GM12878 (cell line): ENCODE results near the gene RASSF4. TPM values are rescaled to one million over a fixed set of nuclear protein-coding genes. Genes with fewer than 3 reads are reported as not detected.
A peak's percentile ranks its signal among the peaks of the same experiment; 100 is the strongest.

ENCODE experiments used
- ATF7 ChIP-seq: fragments of 450-650 bp; IDR thresholded peaks from 2 replicates; pipeline ENCODE4 v1.6.1; 2016; ENCODE audit warnings: low read depth, mild to moderate bottlenecking
- DPF2 ChIP-seq: fragments of 450-650 bp; IDR thresholded peaks from 2 replicates; pipeline ENCODE4 v1.6.1; 2017; ENCODE audit warnings: mild to moderate bottlenecking
- IKZF1 ChIP-seq: fragments of 450-650 bp; conservative IDR thresholded peaks from 2 replicates; pipeline ENCODE4 v1.6.1; 2017; ENCODE audit warnings: antibody characterized with exemption, mild to moderate bottlenecking
- MLLT1 ChIP-seq: fragments of 450-650 bp; IDR thresholded peaks from 2 replicates; pipeline ENCODE4 v1.6.1; 2016; ENCODE audit warnings: mild to moderate bottlenecking
- NFYB ChIP-seq: IDR thresholded peaks from 2 replicates; pipeline ENCODE4 v1.6.1; 2011; ENCODE audit warnings: low read depth, mild to moderate bottlenecking, low read length, improper control_type of control experiment, moderate library complexity; ENCODE audit not compliant: insufficient read depth
- NR2C1 ChIP-seq: fragments of 450-650 bp; IDR thresholded peaks from 2 replicates; pipeline ENCODE4 v1.6.1; 2017; ENCODE audit warnings: antibody characterized with exemption, mild to moderate bottlenecking, moderate library complexity
- NR2F1 ChIP-seq: fragments of 450-650 bp; conservative IDR thresholded peaks from 2 replicates; pipeline ENCODE4 v1.6.1; 2017; ENCODE audit warnings: mild to moderate bottlenecking
- PAX8 ChIP-seq: fragments of 450-650 bp; IDR thresholded peaks from 2 replicates; pipeline ENCODE4 v1.6.1; 2017; ENCODE audit warnings: mild to moderate bottlenecking, moderate library complexity
- SKIL ChIP-seq: fragments of 450-650 bp; IDR thresholded peaks from 2 replicates; pipeline ENCODE4 v1.6.1; 2017; ENCODE audit warnings: mild to moderate bottlenecking, low read depth, inconsistent platforms; ENCODE audit not compliant: poor library complexity, severe bottlenecking
- SMARCA5 ChIP-seq: fragments of 450-650 bp; IDR thresholded peaks from 2 replicates; pipeline ENCODE4 v1.6.1; 2017; ENCODE audit warnings: mild to moderate bottlenecking
- SUPT20H ChIP-seq: IDR thresholded peaks from 2 replicates; pipeline ENCODE4 v1.6.1; 2011; ENCODE audit warnings: low read depth, mild to moderate bottlenecking, low read length, moderate library complexity, borderline replicate concordance; ENCODE audit not compliant: control insufficient read depth
- ZBED1 ChIP-seq: IDR thresholded peaks from 2 replicates; pipeline ENCODE4 v1.6.1; 2016; ENCODE audit warnings: borderline replicate concordance
- polyA plus RNA-seq, 11 experiments: library from polyadenylated mRNA; depleted of rRNA in 4 of 11; unstranded in 6 of 11; stranded (reverse) in 5 of 11; fragments of >200 nt; fragmentation: Nextera tagmentation in 4 of 11; fragmentation: Illumina TruSeq in 1 of 11; extraction: Ambion mirVana in 4 of 11; extraction: Trizol in 1 of 11; gene quantifications; 1 replicate in 1 of 11; 2 replicates in 10 of 11; pipeline versions ENCODE4 v1.2.1 to v1.2.3, GENCODE V29; 2011 to 2016; ENCODE audit warnings: inconsistent platforms in 2 of 11, missing spikeins in 2 of 11, low read depth in 1 of 11
- total RNA-seq, 4 experiments: library from RNA; depleted of rRNA in 3 of 4; stranded (reverse); fragments of >200 nt in 3 of 4; fragmentation: Illumina TruSeq in 1 of 4; extraction: Trizol in 1 of 4; gene quantifications; 2 replicates each; pipeline versions ENCODE4 v1.2.1 to v1.2.3, GENCODE V29; 2013 to 2021
- TF ChIP-seq, protein P1 (sequence below): fragments of 150-350 bp; IDR thresholded peaks from 2 replicates; pipeline ENCODE4 v1.6.1; 2014; ENCODE audit warnings: mild to moderate bottlenecking, low read depth, low read length
- TF ChIP-seq, protein P2 (sequence below): IDR thresholded peaks from 2 replicates; pipeline ENCODE4 v1.6.1; 2012; ENCODE audit warnings: low read length, inconsistent platforms
- TF ChIP-seq, protein P3 (sequence below): fragments of 450-650 bp; IDR thresholded peaks from 2 replicates; pipeline ENCODE4 v1.6.1; 2017; ENCODE audit warnings: low read depth, mild to moderate bottlenecking, moderate library complexity
- TF ChIP-seq, protein P4 (sequence below): fragments of 450-650 bp; IDR thresholded peaks from 2 replicates; pipeline ENCODE4 v1.6.1; 2018; ENCODE audit warnings: mild to moderate bottlenecking, low read depth, moderate library complexity; ENCODE audit not compliant: partially characterized antibody
- TF ChIP-seq, protein P5 (sequence below): fragments of 450-650 bp; IDR thresholded peaks from 2 replicates; pipeline ENCODE4 v1.6.1; 2017; ENCODE audit warnings: borderline replicate concordance

The RASSF4 gene
- total and polyA plus RNA-seq, 10 of the 15 experiments (the other 5 are each of a cell fraction or from before 2014, with no cell fraction given): 3.7 to 71.1 (median 16.8) TPM

- TF ChIP-seq SKIL (peak; percentile 32), PAX8 (no peak), NFYB (no peak), NR2C1 (no peak), SMARCA5 (no peak), ATF7 (0 out of 2 replicates have a peak, but pooled peaks have one; percentile 18), MLLT1 (no peak), SUPT20H (no peak), ZBED1 (no peak), DPF2 (no peak), IKZF1 (no peak), NR2F1 (no peak)
- TF ChIP-seq, protein P1, sequence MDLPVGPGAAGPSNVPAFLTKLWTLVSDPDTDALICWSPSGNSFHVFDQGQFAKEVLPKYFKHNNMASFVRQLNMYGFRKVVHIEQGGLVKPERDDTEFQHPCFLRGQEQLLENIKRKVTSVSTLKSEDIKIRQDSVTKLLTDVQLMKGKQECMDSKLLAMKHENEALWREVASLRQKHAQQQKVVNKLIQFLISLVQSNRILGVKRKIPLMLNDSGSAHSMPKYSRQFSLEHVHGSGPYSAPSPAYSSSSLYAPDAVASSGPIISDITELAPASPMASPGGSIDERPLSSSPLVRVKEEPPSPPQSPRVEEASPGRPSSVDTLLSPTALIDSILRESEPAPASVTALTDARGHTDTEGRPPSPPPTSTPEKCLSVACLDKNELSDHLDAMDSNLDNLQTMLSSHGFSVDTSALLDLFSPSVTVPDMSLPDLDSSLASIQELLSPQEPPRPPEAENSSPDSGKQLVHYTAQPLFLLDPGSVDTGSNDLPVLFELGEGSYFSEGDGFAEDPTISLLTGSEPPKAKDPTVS: no peak
- TF ChIP-seq, protein P2, sequence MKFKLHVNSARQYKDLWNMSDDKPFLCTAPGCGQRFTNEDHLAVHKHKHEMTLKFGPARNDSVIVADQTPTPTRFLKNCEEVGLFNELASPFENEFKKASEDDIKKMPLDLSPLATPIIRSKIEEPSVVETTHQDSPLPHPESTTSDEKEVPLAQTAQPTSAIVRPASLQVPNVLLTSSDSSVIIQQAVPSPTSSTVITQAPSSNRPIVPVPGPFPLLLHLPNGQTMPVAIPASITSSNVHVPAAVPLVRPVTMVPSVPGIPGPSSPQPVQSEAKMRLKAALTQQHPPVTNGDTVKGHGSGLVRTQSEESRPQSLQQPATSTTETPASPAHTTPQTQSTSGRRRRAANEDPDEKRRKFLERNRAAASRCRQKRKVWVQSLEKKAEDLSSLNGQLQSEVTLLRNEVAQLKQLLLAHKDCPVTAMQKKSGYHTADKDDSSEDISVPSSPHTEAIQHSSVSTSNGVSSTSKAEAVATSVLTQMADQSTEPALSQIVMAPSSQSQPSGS: no peak
- TF ChIP-seq, protein P3, sequence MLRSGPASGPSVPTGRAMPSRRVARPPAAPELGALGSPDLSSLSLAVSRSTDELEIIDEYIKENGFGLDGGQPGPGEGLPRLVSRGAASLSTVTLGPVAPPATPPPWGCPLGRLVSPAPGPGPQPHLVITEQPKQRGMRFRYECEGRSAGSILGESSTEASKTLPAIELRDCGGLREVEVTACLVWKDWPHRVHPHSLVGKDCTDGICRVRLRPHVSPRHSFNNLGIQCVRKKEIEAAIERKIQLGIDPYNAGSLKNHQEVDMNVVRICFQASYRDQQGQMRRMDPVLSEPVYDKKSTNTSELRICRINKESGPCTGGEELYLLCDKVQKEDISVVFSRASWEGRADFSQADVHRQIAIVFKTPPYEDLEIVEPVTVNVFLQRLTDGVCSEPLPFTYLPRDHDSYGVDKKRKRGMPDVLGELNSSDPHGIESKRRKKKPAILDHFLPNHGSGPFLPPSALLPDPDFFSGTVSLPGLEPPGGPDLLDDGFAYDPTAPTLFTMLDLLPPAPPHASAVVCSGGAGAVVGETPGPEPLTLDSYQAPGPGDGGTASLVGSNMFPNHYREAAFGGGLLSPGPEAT: peak; percentile 61; the same call in 1 of the 2 replicates
- TF ChIP-seq, protein P4, sequence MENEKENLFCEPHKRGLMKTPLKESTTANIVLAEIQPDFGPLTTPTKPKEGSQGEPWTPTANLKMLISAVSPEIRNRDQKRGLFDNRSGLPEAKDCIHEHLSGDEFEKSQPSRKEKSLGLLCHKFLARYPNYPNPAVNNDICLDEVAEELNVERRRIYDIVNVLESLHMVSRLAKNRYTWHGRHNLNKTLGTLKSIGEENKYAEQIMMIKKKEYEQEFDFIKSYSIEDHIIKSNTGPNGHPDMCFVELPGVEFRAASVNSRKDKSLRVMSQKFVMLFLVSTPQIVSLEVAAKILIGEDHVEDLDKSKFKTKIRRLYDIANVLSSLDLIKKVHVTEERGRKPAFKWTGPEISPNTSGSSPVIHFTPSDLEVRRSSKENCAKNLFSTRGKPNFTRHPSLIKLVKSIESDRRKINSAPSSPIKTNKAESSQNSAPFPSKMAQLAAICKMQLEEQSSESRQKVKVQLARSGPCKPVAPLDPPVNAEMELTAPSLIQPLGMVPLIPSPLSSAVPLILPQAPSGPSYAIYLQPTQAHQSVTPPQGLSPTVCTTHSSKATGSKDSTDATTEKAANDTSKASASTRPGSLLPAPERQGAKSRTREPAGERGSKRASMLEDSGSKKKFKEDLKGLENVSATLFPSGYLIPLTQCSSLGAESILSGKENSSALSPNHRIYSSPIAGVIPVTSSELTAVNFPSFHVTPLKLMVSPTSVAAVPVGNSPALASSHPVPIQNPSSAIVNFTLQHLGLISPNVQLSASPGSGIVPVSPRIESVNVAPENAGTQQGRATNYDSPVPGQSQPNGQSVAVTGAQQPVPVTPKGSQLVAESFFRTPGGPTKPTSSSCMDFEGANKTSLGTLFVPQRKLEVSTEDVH: no peak
- TF ChIP-seq, protein P5, sequence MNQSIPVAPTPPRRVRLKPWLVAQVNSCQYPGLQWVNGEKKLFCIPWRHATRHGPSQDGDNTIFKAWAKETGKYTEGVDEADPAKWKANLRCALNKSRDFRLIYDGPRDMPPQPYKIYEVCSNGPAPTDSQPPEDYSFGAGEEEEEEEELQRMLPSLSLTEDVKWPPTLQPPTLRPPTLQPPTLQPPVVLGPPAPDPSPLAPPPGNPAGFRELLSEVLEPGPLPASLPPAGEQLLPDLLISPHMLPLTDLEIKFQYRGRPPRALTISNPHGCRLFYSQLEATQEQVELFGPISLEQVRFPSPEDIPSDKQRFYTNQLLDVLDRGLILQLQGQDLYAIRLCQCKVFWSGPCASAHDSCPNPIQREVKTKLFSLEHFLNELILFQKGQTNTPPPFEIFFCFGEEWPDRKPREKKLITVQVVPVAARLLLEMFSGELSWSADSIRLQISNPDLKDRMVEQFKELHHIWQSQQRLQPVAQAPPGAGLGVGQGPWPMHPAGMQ: no peak
- TF ChIP-seq, all 136 proteins: peak for 8
Measured at GRCh38 chr10:44944354-44944753, 15.2 kb upstream of the RASSF4 start (continued).
